Smooth muscle cell (in vitro differentiated cells): ENCODE results near the gene AEBP2. TPM values are rescaled to one million over a fixed set of nuclear protein-coding genes. Genes with fewer than 3 reads are reported as not detected.

Experiments
- DNase-seq: peaks from one replicate; lab custom pipeline; 2025; ENCODE audit not compliant: unreplicated experiment; lab: John Stamatoyannopoulos, UW
- H2AFZ ChIP-seq: fragments of 200-600 bp; sonication (generic); 2 replicates; pipeline ENCODE4 v1.6.0; 2016; ENCODE audit warnings: antibody characterized with exemption, low read depth, mild to moderate bottlenecking
- H3F3A ChIP-seq: fragments of 200-600 bp; sonication (generic); 2 replicates; pipeline ENCODE4 v1.6.0; 2017; ENCODE audit warnings: antibody characterized with exemption, low read depth
- H3K27ac ChIP-seq: fragments of 200-600 bp; sonication (generic); 2 replicates; pipeline ENCODE4 v1.5.1; 2016; ENCODE audit warnings: low read depth, mild to moderate bottlenecking
- H3K27me3 ChIP-seq: fragments of 200-600 bp; sonication (generic); 2 replicates; pipeline ENCODE4 v1.6.1; 2016; ENCODE audit warnings: low read depth, mild to moderate bottlenecking
- H3K36me3 ChIP-seq: fragments of 200-600 bp; sonication (generic); 2 replicates; pipeline ENCODE4 v1.5.1; 2016; ENCODE audit warnings: low read depth
- H3K4me1 ChIP-seq: fragments of 200-600 bp; sonication (generic); 2 replicates; pipeline ENCODE4 v1.5.1; 2016; ENCODE audit warnings: low read depth
- H3K4me2 ChIP-seq: fragments of 200-600 bp; sonication (generic); 2 replicates; pipeline ENCODE4 v1.6.0; 2016; ENCODE audit warnings: mild to moderate bottlenecking
- H3K4me3 ChIP-seq: fragments of 200-600 bp; sonication (generic); 2 replicates; pipeline ENCODE4 v1.5.1; 2016; ENCODE audit warnings: mild to moderate bottlenecking
- H3K79me2 ChIP-seq: fragments of 200-600 bp; sonication (generic); 2 replicates; pipeline ENCODE4 v1.6.0; 2016; ENCODE audit warnings: low read depth, mild to moderate bottlenecking
- H3K9ac ChIP-seq: fragments of 200-600 bp; sonication (generic); 2 replicates; pipeline ENCODE4 v1.6.0; 2016; ENCODE audit warnings: low read depth
- H3K9me3 ChIP-seq: fragments of 200-600 bp; sonication (generic); replicated peaks from 2 replicates; pipeline ENCODE4 v1.5.1; 2016; ENCODE audit warnings: low read depth
- H4K20me1 ChIP-seq: fragments of 200-600 bp; sonication (generic); 2 replicates; pipeline ENCODE4 v1.6.0; 2016; ENCODE audit warnings: low read depth
- WGBS: methylation state at CpG from one replicate; pipeline ENCODE4 v1.1.7; 2016; ENCODE audit warnings: low lambda C conversion rate; 5-methylcytosine and 5-hydroxymethylcytosine counted together
- polyA plus RNA-seq: library from polyadenylated mRNA; unstranded; fragments of >200 nt; fragmentation: Nextera tagmentation; extraction: Ambion mirVana; gene quantifications from 2 replicates; pipeline ENCODE4 v1.2.1, GENCODE V29; 2016
- total RNA-seq: library from RNA; depleted of rRNA; stranded (reverse); fragments of >200 nt; gene quantifications from 2 replicates; pipeline ENCODE4 v1.2.3, GENCODE V29; 2014
- TF ChIP-seq, protein P1 (sequence below): fragments of 200-600 bp; sonication (generic); IDR thresholded peaks from 2 replicates; pipeline ENCODE4 v1.5.1; 2017; ENCODE audit warnings: borderline replicate concordance, mild to moderate bottlenecking, antibody characterized with exemption; ENCODE audit not compliant: insufficient read depth, poor library complexity, severe bottlenecking

Gene AEBP2
- total and polyA plus RNA-seq, 2 experiments from 2014 or later: 7.6 to 24.5 TPM

DNA sequence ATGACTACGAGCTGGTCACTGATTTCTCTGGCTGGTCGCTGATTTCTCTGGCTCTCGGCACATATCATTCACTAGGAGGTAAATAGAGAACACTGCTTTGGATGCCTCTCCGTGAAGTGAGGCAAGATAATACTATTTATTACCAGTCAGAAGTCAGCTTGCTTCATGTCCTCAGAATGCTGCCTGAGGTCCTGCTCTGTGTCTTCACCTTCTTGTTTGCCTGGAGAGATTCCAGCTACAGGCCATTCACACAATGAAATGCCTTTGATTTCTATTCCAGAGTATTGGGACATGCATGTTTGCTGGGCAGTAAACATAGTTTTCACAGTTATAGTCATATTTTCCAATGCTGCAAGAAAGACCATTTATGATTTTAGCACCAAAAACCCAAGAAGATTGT is 106.7 kb downstream of the AEBP2 start:
- H3K9me3 ChIP-seq: no peaks in the 10 kb centered on the region
- H3K4me1 ChIP-seq: peaks cover 7% of the 10 kb centered on the region
- H3K79me2 ChIP-seq: no peaks in the 10 kb centered on the region
- H3F3A ChIP-seq: no peaks in the 10 kb centered on the region
- TF ChIP-seq, protein P1, sequence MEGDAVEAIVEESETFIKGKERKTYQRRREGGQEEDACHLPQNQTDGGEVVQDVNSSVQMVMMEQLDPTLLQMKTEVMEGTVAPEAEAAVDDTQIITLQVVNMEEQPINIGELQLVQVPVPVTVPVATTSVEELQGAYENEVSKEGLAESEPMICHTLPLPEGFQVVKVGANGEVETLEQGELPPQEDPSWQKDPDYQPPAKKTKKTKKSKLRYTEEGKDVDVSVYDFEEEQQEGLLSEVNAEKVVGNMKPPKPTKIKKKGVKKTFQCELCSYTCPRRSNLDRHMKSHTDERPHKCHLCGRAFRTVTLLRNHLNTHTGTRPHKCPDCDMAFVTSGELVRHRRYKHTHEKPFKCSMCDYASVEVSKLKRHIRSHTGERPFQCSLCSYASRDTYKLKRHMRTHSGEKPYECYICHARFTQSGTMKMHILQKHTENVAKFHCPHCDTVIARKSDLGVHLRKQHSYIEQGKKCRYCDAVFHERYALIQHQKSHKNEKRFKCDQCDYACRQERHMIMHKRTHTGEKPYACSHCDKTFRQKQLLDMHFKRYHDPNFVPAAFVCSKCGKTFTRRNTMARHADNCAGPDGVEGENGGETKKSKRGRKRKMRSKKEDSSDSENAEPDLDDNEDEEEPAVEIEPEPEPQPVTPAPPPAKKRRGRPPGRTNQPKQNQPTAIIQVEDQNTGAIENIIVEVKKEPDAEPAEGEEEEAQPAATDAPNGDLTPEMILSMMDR: no peak
- H4K20me1 ChIP-seq: no peaks in the 10 kb centered on the region
- DNase-seq: no peak
- no peak overlapping the region for H2AFZ ChIP-seq
- H3K27ac ChIP-seq: no peak overlapping the region
- no peak overlapping the region for H3K4me3 ChIP-seq
- no peaks in the 10 kb centered on the region for H3K27me3 ChIP-seq
- H3K9ac ChIP-seq: no peak overlapping the region
- H3K36me3 ChIP-seq: no peaks in the 10 kb centered on the region
- 80% methylated on average over 4 of the region's 4 CpGs for WGBS
- H3K4me2 ChIP-seq: no peak overlapping the region

DNA sequence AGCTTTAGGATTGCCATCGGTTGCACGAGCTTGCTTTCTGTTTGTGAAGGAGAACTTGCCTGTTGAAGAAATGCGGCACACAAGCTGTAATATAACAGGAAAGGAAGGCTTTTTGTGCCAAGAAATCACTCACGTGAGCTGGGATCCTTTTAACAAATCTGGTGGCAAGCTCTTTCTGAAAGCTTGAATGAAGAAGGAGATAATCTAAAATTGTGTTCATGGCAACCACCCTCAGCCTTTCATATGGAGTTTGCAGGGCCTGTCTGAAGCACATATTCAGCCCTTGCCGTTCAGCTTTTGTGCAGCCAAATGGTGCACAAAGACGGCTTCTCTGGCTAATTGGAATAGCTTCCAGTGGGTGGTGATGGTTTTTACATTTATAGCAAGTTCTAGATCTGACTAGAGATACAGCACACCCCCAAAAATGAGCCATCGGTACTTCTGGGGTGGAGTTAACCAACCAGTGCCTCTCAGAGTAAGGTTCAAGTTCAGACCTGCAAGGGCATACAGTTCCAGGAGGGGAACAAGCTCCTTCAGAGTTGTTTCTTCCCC is 107.4 kb downstream of the AEBP2 start:
- Histone ChIP-seq H3K9me3 (no peaks in the 10 kb centered on the region), H3K79me2 (no peaks in the 10 kb centered on the region), H3K36me3 (no peaks in the 10 kb centered on the region), H4K20me1 (no peaks in the 10 kb centered on the region), H3K27me3 (no peaks in the 10 kb centered on the region), H2AFZ (no peak overlapping the region), H3K4me2 (no peak overlapping the region), H3K4me1 (peaks cover 7% of the 10 kb centered on the region), H3F3A (no peaks in the 10 kb centered on the region), H3K9ac (no peak overlapping the region), H3K27ac (no peak overlapping the region), H3K4me3 (no peak overlapping the region)
- TF ChIP-seq, protein P1: no peak
- DNase-seq: no peak
- 89% methylated on average over 7 of the region's 7 CpGs for WGBS

- no peak overlapping the region for H3K27ac ChIP-seq
- no peak overlapping the region for H3K4me3 ChIP-seq
- H3K9me3 ChIP-seq: no peaks in the 10 kb centered on the region
- H3K36me3 ChIP-seq: no peaks in the 10 kb centered on the region
- H4K20me1 ChIP-seq: no peaks in the 10 kb centered on the region
- H3K79me2 ChIP-seq: no peaks in the 10 kb centered on the region
- TF ChIP-seq, protein P1: no peak
- no peaks in the 10 kb centered on the region for H3K27me3 ChIP-seq
- H3K4me1 ChIP-seq: peaks cover 7% of the 10 kb centered on the region
- no peak overlapping the region for H3K4me2 ChIP-seq
- H3K9ac ChIP-seq: no peak overlapping the region
- H3F3A ChIP-seq: no peaks in the 10 kb centered on the region
- H2AFZ ChIP-seq: no peak overlapping the region
- DNase-seq: no peak
Measured at GRCh38 chr12:19547271-19547671, 108.0 kb downstream of the AEBP2 start.

GRCh38 chr12:19548834-19549233 is 109.5 kb downstream of the AEBP2 start:
- H3K9ac ChIP-seq: no peak overlapping the region
- no peaks in the 10 kb centered on the region for H3K27me3 ChIP-seq
- 98% methylated on average over 4 of the region's 4 CpGs for WGBS
- H3K4me1 ChIP-seq: peaks cover 7% of the 10 kb centered on the region
- no peaks in the 10 kb centered on the region for H4K20me1 ChIP-seq
- H3K27ac ChIP-seq: no peak overlapping the region
- H3K4me3 ChIP-seq: no peak overlapping the region
- H3K36me3 ChIP-seq: no peaks in the 10 kb centered on the region
- no peaks in the 10 kb centered on the region for H3K79me2 ChIP-seq
- H3K9me3 ChIP-seq: no peaks in the 10 kb centered on the region
- no peak overlapping the region for H2AFZ ChIP-seq
- no peak for DNase-seq
- H3F3A ChIP-seq: no peaks in the 10 kb centered on the region
- TF ChIP-seq, protein P1: no peak
- H3K4me2 ChIP-seq: no peak overlapping the region
